Measurements from ENCODE around the gene DDI2. TPM values are rescaled to one million over a fixed set of nuclear protein-coding genes. Genes with fewer than 3 reads are reported as not detected.

Gene DDI2
- total and polyA plus RNA-seq, 12 donors, result 2.1 to 29.6 (median 23.9) TPM

DNA sequence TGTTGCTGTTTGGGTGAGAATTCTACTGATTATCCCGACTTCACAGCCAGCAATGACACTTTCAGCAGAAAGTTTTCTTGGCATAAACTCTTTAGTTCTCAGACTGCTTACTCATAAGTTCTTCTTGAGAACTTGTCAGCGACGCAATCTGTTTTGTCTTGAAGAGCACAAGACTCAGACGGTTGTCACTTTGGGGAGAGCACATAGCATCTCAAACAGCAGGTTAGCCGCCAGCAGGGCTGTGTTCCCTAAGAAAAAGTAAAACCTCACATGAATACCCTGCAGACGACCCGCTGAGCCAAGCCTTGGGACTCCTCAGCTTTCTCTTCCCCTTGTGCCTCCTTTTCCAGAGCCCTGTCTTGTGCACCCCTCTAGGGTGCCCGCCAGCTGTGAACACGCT, 43.8 kb upstream of the DDI2 start:
- H3K27ac ChIP-seq, result no peak overlapping the region
- no peak for DNase-seq
- peaks cover 0 to 46% (median 11%) of the 10 kb centered on the region in 9 donors for H3K36me3 ChIP-seq
- H3K4me1 ChIP-seq, result peaks cover 0 to 8% (median 0%) of the 10 kb centered on the region in 9 donors
- WGBS, 2 donors, result 75 to 79% methylated on average over 9 of the region's 9 CpGs
- no peaks in the 10 kb centered on the region for H3K27me3 ChIP-seq
- ATAC-seq, result no peak
- no peaks in the 10 kb centered on the region for H3K9me3 ChIP-seq
- no peak overlapping the region for H3K4me3 ChIP-seq
- intact Hi-C loops (cut with DNase I), result no loop called here
- TF ChIP-seq, protein P1, sequence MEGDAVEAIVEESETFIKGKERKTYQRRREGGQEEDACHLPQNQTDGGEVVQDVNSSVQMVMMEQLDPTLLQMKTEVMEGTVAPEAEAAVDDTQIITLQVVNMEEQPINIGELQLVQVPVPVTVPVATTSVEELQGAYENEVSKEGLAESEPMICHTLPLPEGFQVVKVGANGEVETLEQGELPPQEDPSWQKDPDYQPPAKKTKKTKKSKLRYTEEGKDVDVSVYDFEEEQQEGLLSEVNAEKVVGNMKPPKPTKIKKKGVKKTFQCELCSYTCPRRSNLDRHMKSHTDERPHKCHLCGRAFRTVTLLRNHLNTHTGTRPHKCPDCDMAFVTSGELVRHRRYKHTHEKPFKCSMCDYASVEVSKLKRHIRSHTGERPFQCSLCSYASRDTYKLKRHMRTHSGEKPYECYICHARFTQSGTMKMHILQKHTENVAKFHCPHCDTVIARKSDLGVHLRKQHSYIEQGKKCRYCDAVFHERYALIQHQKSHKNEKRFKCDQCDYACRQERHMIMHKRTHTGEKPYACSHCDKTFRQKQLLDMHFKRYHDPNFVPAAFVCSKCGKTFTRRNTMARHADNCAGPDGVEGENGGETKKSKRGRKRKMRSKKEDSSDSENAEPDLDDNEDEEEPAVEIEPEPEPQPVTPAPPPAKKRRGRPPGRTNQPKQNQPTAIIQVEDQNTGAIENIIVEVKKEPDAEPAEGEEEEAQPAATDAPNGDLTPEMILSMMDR (IDR thresholded peaks at IDR 0.05), result no peak

DNA sequence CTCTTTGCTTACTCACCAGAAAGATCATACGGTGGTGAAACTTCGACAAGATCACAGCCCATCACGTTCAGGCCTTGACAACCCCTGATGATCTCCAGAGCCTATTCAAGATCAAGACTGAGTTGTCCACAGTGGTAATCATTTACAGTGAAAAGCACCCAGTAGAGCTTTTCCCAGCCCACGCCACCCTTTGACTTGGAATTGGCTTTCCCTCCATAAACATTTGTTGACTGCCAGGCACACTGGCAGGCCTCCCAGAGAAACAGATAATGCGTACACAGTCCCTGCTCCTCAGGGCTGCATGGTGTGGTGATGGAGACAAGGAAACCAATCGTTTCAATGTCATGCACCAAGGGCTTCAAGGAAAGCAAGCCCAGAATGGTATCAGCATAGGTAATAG, 42.5 kb upstream of the DDI2 start:
- 55 to 65% methylated on average over 6 of the region's 6 CpGs for WGBS, 2 donors
- TF ChIP-seq, protein P1 (IDR thresholded peaks at IDR 0.05), result no peak
- no peaks in the 10 kb centered on the region for H3K27me3 ChIP-seq
- no peak overlapping the region for H3K27ac ChIP-seq
- DNase-seq (peak in 1 of 2 donors; percentile 15), ATAC-seq (peak in 5 of 8 donors; percentile 38 to 78 (median 63))
- peaks cover 0 to 13% (median 5%) of the 10 kb centered on the region in 9 donors for H3K4me1 ChIP-seq
- H3K4me3 ChIP-seq, result no peak overlapping the region
- H3K9me3 ChIP-seq, result no peaks in the 10 kb centered on the region
- intact Hi-C loops (cut with DNase I), result no loop called here
- peaks cover 0 to 33% (median 3%) of the 10 kb centered on the region in 9 donors for H3K36me3 ChIP-seq

DNA sequence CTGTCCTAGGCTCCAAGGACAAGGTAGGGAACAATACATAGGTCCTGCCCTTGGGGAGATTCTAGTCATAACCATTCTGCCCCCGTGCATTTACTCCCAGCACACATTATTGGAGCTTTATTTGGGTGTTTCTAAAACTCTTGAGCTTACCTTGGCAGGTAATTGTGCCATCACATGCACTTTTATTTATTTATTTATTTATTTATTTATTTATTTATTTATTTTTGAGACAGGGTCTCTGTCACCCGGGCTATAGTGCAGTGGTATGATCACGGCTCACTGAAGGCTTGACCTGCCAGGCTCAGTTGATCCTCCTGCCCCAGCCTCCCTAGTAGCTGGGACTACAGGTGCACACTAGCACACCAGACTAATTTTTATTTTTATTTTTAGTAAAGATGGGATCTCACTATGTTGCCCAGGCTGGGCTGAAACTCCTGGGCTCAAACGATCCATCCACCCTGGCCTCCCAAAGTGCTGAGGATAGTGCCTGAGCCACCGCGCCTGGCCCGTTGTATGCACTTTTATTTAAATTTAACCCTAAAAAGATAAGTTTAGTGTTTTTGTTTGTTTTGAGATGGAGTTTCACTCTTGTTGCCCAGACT, 41.6 kb upstream of the DDI2 start:
- no peak overlapping the region for H3K27ac ChIP-seq
- 97% methylated on average over 7 of the region's 7 CpGs for WGBS, 2 donors
- no peaks in the 10 kb centered on the region for H3K9me3 ChIP-seq
- H3K4me1 ChIP-seq, result peaks cover 0 to 19% (median 6%) of the 10 kb centered on the region in 9 donors
- H3K36me3 ChIP-seq, result peaks cover 0 to 24% (median 0%) of the 10 kb centered on the region in 9 donors
- TF ChIP-seq, protein P1 (IDR thresholded peaks at IDR 0.05), result no peak
- intact Hi-C loops (cut with DNase I), result no loop called here
- no peak for DNase-seq
- no peaks in the 10 kb centered on the region for H3K27me3 ChIP-seq
- H3K4me3 ChIP-seq, result no peak overlapping the region
- no peak for ATAC-seq

DNA sequence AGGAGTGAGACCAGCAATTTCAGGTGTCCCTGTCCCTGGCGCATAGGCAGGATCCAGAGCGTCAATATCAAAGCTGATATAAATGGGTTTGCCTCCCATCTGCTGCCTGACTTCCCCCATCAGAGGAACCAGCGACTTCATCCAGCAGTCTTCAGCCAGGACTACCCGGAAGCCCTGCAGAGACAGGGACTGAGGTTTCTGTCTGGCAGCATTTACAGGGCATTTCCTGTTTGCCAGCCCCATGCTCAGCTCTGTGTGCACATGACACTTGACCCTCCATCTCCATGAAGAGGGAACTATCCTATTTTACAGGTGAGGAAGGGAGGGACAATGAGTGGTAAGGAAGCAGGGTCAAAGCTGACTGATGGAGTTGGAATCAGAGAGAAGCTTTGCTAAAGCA, 39.6 kb upstream of the DDI2 start:
- no peak for ATAC-seq
- TF ChIP-seq, protein P1 (IDR thresholded peaks at IDR 0.05), result no peak
- no peaks in the 10 kb centered on the region for H3K9me3 ChIP-seq
- 52 to 87% methylated on average over 4 of the region's 4 CpGs for WGBS, 2 donors
- peaks cover 0 to 11% (median 0%) of the 10 kb centered on the region in 9 donors for H3K36me3 ChIP-seq
- H3K4me3 ChIP-seq, result no peak overlapping the region
- intact Hi-C loops (cut with DNase I), result no loop called here
- H3K27ac ChIP-seq, result no peak overlapping the region
- H3K4me1 ChIP-seq, result peaks cover 0 to 19% (median 6%) of the 10 kb centered on the region in 9 donors
- no peaks in the 10 kb centered on the region for H3K27me3 ChIP-seq
- DNase-seq, result no peak

Data from heart right ventricle (tissue), 16 donors.